Upper lobe of right lung (tissue), 1 donor: Measurements from ENCODE around the gene PRKCQ. TPM values are rescaled to one million over a fixed set of nuclear protein-coding genes. Genes with fewer than 3 reads are reported as not detected.
A peak's percentile ranks its signal among the peaks of the same experiment; 100 is the strongest.

Experiments
- ATAC-seq: fragments of 200-7000 bp; cut with Tn5 transposase; one replicate; pipeline ENCODE4 v1.9.1; 2020; ENCODE audit warnings: mild to moderate bottlenecking, moderate library complexity
- DNase-seq: peaks from one replicate; pipeline ENCODE4 v3.0.0-alpha.2; 2020
- H3K27ac ChIP-seq: fragments of 200-600 bp; one replicate; pipeline ENCODE4 v1.8.0; 2022
- H3K27me3 ChIP-seq: fragments of 200-600 bp; one replicate; pipeline ENCODE4 v1.8.0; 2022; ENCODE audit warnings: mild to moderate bottlenecking
- H3K36me3 ChIP-seq: fragments of 200-600 bp; one replicate; pipeline ENCODE4 v1.8.0; 2022
- H3K4me1 ChIP-seq: fragments of 200-600 bp; one replicate; pipeline ENCODE4 v1.8.0; 2022
- H3K4me3 ChIP-seq: fragments of 200-600 bp; one replicate; pipeline ENCODE4 v1.8.0; 2022; ENCODE audit warnings: mild to moderate bottlenecking
- H3K9me3 ChIP-seq: fragments of 200-600 bp; one replicate; pipeline ENCODE4 v1.8.0; 2022
- CTCF ChIP-seq: fragments of 200-600 bp; IDR thresholded peaks from one replicate; pipeline ENCODE4 v1.8.0; 2022; ENCODE audit warnings: antibody characterized with exemption
- intact Hi-C: fragments of 100-400 bp; cut with DNase I; formaldehyde crosslinking; loops from one replicate; pipeline ENCODE4 v1.11.0; 2022
- total RNA-seq: library from RNA; stranded (reverse); fragmentation: NEBNext Ultra II Directional; extraction: Animal tissue kit (Norgen Biotek cat#: 25700); gene quantifications from one replicate; pipeline ENCODE4 v1.2.1, GENCODE V29; 2021
- donor health status: DM: no; HTN: yes; CAD: no; lungs with severe emphysema.

Gene PRKCQ
- total RNA-seq, 1 donor from 2014 or later, result 9.8 TPM

- intact Hi-C loops, result no loop called here
- H3K27me3 ChIP-seq, result no peaks in the 10 kb centered on the region
- ATAC-seq (peak; percentile 78), DNase-seq (no peak)
- peak; percentile 67 for TF ChIP-seq CTCF
- no peak overlapping the region for H3K27ac ChIP-seq
- H3K9me3 ChIP-seq, result no peaks in the 10 kb centered on the region
- no peaks in the 10 kb centered on the region for H3K4me1 ChIP-seq
- no peaks in the 10 kb centered on the region for H3K36me3 ChIP-seq
- no peak overlapping the region for H3K4me3 ChIP-seq
Observed at GRCh38 chr10:6416892-6417512, 163.1 kb downstream of the PRKCQ start.

GRCh38 chr10:6411436-6411835, 168.6 kb downstream of the PRKCQ start:
- ATAC-seq, result peak; percentile 53
- TF ChIP-seq CTCF, result no peak
- Histone ChIP-seq H3K27ac (no peak overlapping the region), H3K4me1 (peaks cover 15% of the 10 kb centered on the region), H3K4me3 (no peak overlapping the region), H3K36me3 (no peaks in the 10 kb centered on the region), H3K9me3 (no peaks in the 10 kb centered on the region), H3K27me3 (no peaks in the 10 kb centered on the region)
- intact Hi-C loops, result no loop called here
- DNase-seq, result no peak

GRCh38 chr10:6410830-6411229, 169.2 kb downstream of the PRKCQ start:
- Histone ChIP-seq H3K27me3 (no peaks in the 10 kb centered on the region), H3K36me3 (no peaks in the 10 kb centered on the region), H3K9me3 (no peaks in the 10 kb centered on the region), H3K27ac (no peak overlapping the region), H3K4me3 (no peak overlapping the region), H3K4me1 (peaks cover 15% of the 10 kb centered on the region)
- intact Hi-C loops, result no loop called here
- DNase-seq (no peak), ATAC-seq (no peak)
- no peak for TF ChIP-seq CTCF

- H3K4me1 ChIP-seq, result peaks cover 15% of the 10 kb centered on the region
- DNase-seq, result no peak
- H3K27me3 ChIP-seq, result no peaks in the 10 kb centered on the region
- no peaks in the 10 kb centered on the region for H3K36me3 ChIP-seq
- intact Hi-C loops, result loop anchor here (5.0 kb wide), 1 partner anchor 298 kb away; no protein-coding TSS in a partner anchor
- peak overlapping the region; percentile 55 for H3K27ac ChIP-seq
- H3K4me3 ChIP-seq, result no peak overlapping the region
- no peaks in the 10 kb centered on the region for H3K9me3 ChIP-seq
- TF ChIP-seq CTCF, result no peak
- ATAC-seq, result peak; percentile 86
Observed at GRCh38 chr10:6409971-6410643, 170.0 kb downstream of the PRKCQ start.

GRCh38 chr10:6408799-6409198, 171.3 kb downstream of the PRKCQ start:
- no peak for TF ChIP-seq CTCF
- Histone ChIP-seq H3K27me3 (no peaks in the 10 kb centered on the region), H3K27ac (no peak overlapping the region), H3K9me3 (no peaks in the 10 kb centered on the region), H3K4me3 (no peak overlapping the region), H3K36me3 (no peaks in the 10 kb centered on the region), H3K4me1 (peaks cover 15% of the 10 kb centered on the region)
- intact Hi-C loops, result loop anchor here (5.0 kb wide), 1 partner anchor 296 kb away; no protein-coding TSS in a partner anchor
- ATAC-seq (no peak), DNase-seq (no peak)
